Kidney tubule cell (primary cell): ENCODE results near the gene ATOSA.

ENCODE experiments used
- DNase-seq: peaks from one replicate; pipeline ENCODE4 v3.0.0-alpha.2; 2018; ENCODE audit warnings: low spot score

The ATOSA gene

DNA sequence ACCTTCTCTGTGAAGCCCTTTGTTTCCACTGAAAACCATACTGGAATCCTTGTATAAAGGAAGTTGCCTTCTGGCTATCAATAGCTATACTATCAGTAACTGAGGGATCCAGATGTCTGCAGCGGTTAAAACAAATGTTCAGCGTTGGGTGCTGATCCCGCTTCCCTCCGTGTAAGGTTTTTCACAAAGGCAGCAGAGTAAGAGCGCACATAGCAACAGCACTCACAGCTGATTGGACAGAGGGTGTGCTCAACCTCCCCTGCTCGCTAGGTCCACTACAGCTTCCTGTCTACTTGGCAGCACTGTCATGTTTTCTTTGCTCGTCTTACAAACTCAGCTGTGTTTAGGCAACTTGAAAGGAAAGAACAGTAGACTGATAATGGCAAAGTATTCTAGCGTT, 27.3 kb downstream of the ATOSA start:
- DNase-seq: peak; percentile 86

- DNase-seq: no peak
Measured at GRCh38 chr15:52651114-52651513, 28.1 kb downstream of the ATOSA start.

DNA sequence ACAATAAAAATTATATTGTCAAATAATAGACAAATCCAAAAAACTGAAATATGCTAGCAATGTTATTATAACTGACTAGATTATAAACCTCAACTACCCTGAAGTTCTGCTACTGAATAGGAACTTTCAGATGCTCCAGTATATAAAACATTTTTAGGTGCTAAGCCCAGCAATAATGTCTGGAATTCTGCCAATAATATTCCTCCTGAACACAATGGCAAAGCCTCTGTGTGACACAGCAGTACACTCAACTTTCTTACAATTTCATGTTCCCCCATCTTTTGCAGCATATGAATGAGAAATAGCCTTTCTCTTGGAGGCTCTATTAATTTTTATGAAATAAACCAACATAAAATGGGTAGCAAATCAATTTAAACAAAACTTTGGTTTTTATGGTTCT, 29.5 kb downstream of the ATOSA start:
- DNase-seq: no peak

DNA sequence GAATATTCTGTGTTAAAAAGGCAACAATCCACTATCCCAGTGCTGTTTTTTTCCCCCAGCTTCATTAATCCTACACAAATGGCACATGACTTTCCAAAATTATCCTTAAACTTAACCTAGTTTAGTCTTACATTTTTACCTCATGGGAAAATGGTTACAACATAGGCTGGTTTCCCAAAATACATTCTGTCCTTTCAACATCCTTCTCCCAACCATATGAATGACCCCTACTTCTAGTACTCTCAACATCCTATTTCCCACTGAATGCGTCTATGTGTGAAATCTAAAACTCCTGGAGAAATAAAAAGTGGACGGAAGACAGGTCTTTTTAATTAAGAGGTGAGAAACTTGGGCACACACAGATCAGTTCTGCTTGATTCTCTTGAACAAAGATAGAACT, 33.3 kb downstream of the ATOSA start:
- no peak for DNase-seq

GRCh38 chr15:52642386-52643361, 36.5 kb downstream of the ATOSA start:
- peak; percentile 9 for DNase-seq

DNA sequence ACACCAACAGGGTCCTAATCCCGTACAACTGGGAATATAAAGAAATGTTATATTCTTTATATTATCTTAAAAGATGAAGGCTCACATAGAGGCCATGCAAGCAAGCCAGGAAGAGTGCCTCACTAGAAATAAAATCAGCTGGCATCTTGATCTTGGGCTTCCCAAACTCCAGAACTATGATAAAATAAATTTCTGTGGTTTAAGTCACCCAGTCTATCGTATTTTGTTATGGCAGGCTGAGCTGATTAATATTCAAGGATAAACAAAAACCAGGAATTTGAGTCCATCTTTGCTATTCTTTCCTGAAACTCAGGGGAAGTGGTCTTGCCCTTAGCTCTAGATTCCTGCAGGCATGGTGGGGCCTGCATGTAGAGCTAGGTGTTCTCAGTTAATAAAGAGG, 42.7 kb downstream of the ATOSA start:
- DNase-seq: no peak

GRCh38 chr15:52635908-52636307, 43.3 kb downstream of the ATOSA start:
- DNase-seq: no peak
